Fibroblast of lung (primary cell): ENCODE data around the gene ZNF324. TPM values are rescaled to one million over a fixed set of nuclear protein-coding genes. Genes with fewer than 3 reads are reported as not detected.

Source experiments
- DNase-seq, 2 donors: peaks; one replicate each; pipeline versions ENCODE4 v3.0.0 to v3.0.0-alpha.2; 2010; ENCODE audit warnings: low read depth in 2 of 2
- H2AFZ ChIP-seq: 2 replicates; pipeline ENCODE4 v1.5.1; 2012; ENCODE audit warnings: low read length, control low read depth, inconsistent platforms
- H3K27ac ChIP-seq: 2 replicates; pipeline ENCODE4 v1.5.1; 2011; ENCODE audit warnings: low read length, control low read depth; ENCODE audit not compliant: insufficient read depth
- H3K27me3 ChIP-seq: 2 replicates; pipeline ENCODE4 v1.5.1; 2011; ENCODE audit warnings: mild to moderate bottlenecking, low read length; ENCODE audit not compliant: control insufficient read depth, insufficient read depth
- H3K36me3 ChIP-seq: 2 replicates; pipeline ENCODE4 v1.5.1; 2011; ENCODE audit warnings: low read length; ENCODE audit not compliant: control insufficient read depth, insufficient read depth
- H3K4me1 ChIP-seq: 2 replicates; pipeline ENCODE4 v1.5.1; 2011; ENCODE audit warnings: low read length; ENCODE audit not compliant: control insufficient read depth, insufficient read depth; ENCODE audit errors: extremely low read depth
- H3K4me2 ChIP-seq: 2 replicates; pipeline ENCODE4 v1.5.1; 2011; ENCODE audit warnings: low read length, control low read depth; ENCODE audit not compliant: insufficient read depth; ENCODE audit errors: extremely low read depth
- H3K4me3 ChIP-seq, 4 experiments: fragments of 200-600 bp in 1 of 4; sonication (generic) in 1 of 4; replicated peaks in 1 of 4; 2 replicates each; pipeline ENCODE4 v1.5.1; 2011 to 2016; ENCODE audit warnings: low read length in 4 of 4, low read depth in 3 of 4, mild to moderate bottlenecking in 3 of 4, control low read depth in 2 of 4, inconsistent platforms in 1 of 4, mixed read lengths in 1 of 4; ENCODE audit not compliant: insufficient read depth in 1 of 4; ENCODE audit errors: control extremely low read depth in 1 of 4
- H3K79me2 ChIP-seq: 2 replicates; pipeline ENCODE4 v1.5.1; 2012; ENCODE audit warnings: mild to moderate bottlenecking, low read length, inconsistent platforms; ENCODE audit not compliant: control insufficient read depth, insufficient read depth
- H3K9ac ChIP-seq: 2 replicates; pipeline ENCODE4 v1.5.1; 2011; ENCODE audit warnings: mild to moderate bottlenecking, low read length, control low read depth; ENCODE audit not compliant: insufficient read depth
- H3K9me3 ChIP-seq: 2 replicates; pipeline ENCODE4 v1.5.1; 2012; ENCODE audit warnings: low read depth, low read length; ENCODE audit not compliant: control insufficient read depth, insufficient read depth
- H4K20me1 ChIP-seq: 2 replicates; pipeline ENCODE4 v1.5.1; 2011; ENCODE audit warnings: low read length; ENCODE audit not compliant: control insufficient read depth, insufficient read depth; ENCODE audit errors: extremely low read depth
- EZH2 ChIP-seq: IDR thresholded peaks from 2 replicates; pipeline ENCODE4 v1.5.1; 2012; ENCODE audit warnings: low read length, control low read depth, mild to moderate bottlenecking; ENCODE audit errors: missing control alignments
- polyA plus RNA-seq, 2 donors: library from polyadenylated mRNA; depleted of rRNA in 1 of 2; stranded (reverse) in 1 of 2; unstranded in 1 of 2; fragments of >200 nt; gene quantifications; 2 replicates each; pipeline ENCODE4 v1.2.1, GENCODE V29; 2011 to 2012; ENCODE audit warnings: missing spikeins in 1 of 2
- total RNA-seq: library from RNA; depleted of rRNA; stranded (reverse); fragments of >200 nt; gene quantifications from 2 replicates; pipeline ENCODE4 v1.2.1, GENCODE V29; 2014
- TF ChIP-seq, protein P1 (sequence below), 2 donors: IDR thresholded peaks in 1 of 2; conservative IDR thresholded peaks in 1 of 2; 1 replicate in 1 of 2; 2 replicates in 1 of 2; pipeline ENCODE4 v1.5.1; 2011 to 2012; ENCODE audit warnings: low read length in 2 of 2, control low read depth in 1 of 2, inconsistent platforms in 1 of 2, low read depth in 1 of 2, mild to moderate bottlenecking in 1 of 2

The ZNF324 gene
- total and polyA plus RNA-seq, 2 donors (not counting 1 experiment from before 2014, with no cell fraction given): 4.1 to 14.2 TPM

DNA sequence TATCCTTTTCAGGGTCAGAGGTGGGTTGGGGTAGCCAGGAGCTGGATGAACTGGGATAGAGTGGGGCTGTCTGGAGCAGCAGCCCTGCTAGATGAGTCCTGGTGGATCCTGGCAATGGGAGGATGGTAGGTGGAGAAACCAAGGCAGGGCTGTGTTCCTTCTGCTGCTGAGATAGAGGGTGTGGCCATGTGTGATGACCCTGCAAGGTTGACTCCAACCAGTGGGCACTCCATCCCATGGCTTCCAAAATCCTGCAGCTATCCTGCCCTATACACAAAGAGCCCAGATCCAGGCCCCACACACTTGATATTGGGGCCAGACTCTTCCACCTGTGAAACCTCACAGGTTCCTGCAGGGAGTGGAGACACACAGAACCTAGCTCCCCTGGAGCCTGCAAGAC is 6.9 kb downstream of the ZNF324 start:
- peaks cover 2% of the 10 kb centered on the region for H3K79me2 ChIP-seq
- H3K27ac ChIP-seq: no peak overlapping the region
- H3K27me3 ChIP-seq: no peaks in the 10 kb centered on the region
- DNase-seq: no peak
- no peaks in the 10 kb centered on the region for H4K20me1 ChIP-seq
- H3K4me3 ChIP-seq: no peak overlapping the region
- H3K9me3 ChIP-seq: no peaks in the 10 kb centered on the region
- H3K4me2 ChIP-seq: no peak overlapping the region
- peaks cover 17% of the 10 kb centered on the region for H3K36me3 ChIP-seq
- no peak for TF ChIP-seq EZH2
- TF ChIP-seq, protein P1, sequence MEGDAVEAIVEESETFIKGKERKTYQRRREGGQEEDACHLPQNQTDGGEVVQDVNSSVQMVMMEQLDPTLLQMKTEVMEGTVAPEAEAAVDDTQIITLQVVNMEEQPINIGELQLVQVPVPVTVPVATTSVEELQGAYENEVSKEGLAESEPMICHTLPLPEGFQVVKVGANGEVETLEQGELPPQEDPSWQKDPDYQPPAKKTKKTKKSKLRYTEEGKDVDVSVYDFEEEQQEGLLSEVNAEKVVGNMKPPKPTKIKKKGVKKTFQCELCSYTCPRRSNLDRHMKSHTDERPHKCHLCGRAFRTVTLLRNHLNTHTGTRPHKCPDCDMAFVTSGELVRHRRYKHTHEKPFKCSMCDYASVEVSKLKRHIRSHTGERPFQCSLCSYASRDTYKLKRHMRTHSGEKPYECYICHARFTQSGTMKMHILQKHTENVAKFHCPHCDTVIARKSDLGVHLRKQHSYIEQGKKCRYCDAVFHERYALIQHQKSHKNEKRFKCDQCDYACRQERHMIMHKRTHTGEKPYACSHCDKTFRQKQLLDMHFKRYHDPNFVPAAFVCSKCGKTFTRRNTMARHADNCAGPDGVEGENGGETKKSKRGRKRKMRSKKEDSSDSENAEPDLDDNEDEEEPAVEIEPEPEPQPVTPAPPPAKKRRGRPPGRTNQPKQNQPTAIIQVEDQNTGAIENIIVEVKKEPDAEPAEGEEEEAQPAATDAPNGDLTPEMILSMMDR (conservative IDR thresholded peaks at IDR 0.05 in 1 of 2, IDR thresholded peaks at IDR 0.05 in 1 of 2; ENCODE audit: low read depth in 1 of 2, low read length in 2 of 2): no peak
- peaks cover 18% of the 10 kb centered on the region for H3K4me1 ChIP-seq
- H3K9ac ChIP-seq: no peak overlapping the region
- no peak overlapping the region for H2AFZ ChIP-seq

DNA sequence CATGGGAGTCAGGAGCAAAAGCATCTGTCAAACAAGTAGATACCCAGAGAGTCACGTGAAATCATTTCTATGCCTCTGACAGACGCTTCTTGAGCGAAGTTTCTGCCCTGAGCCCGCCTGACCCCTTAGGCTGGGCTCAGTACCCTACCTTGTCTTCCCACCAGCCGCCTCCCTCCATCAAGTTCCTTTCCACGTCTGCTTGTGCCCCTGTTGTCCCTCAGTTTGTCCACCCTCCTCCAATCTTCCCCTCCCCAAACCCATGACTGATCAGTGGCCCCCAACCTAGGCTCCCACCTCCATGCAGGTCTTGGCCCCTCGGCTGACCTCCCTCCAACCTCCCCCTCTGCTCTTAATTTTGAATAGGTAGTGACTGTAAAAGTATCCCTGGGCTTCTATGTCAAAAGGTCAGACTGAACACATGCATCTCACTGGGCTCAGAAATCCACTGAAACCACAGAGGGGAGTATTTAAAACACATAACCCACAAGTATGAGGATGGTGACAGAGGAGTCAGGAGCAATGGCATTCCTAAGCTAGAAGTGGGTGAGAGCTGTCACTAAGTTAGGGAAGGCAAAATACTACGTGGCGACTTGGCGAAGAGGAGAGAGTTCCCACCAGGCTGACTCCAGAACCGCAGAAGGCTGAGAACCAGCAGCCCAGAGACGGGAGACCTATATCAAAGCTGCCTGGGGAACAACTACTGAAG is 7.6 kb downstream of the ZNF324 start:
- no peaks in the 10 kb centered on the region for H3K27me3 ChIP-seq
- no peaks in the 10 kb centered on the region for H4K20me1 ChIP-seq
- H3K36me3 ChIP-seq: peaks cover 16% of the 10 kb centered on the region
- no peak overlapping the region for H3K9ac ChIP-seq
- H3K27ac ChIP-seq: peak overlapping the region; percentile 98
- H3K79me2 ChIP-seq: no peaks in the 10 kb centered on the region
- H2AFZ ChIP-seq: no peak overlapping the region
- H3K4me1 ChIP-seq: peaks cover 18% of the 10 kb centered on the region
- TF ChIP-seq EZH2: no peak
- TF ChIP-seq, protein P1 (conservative IDR thresholded peaks at IDR 0.05 in 1 of 2, IDR thresholded peaks at IDR 0.05 in 1 of 2; ENCODE audit: low read depth in 1 of 2, low read length in 2 of 2): no peak
- no peak overlapping the region for H3K4me2 ChIP-seq
- H3K4me3 ChIP-seq: no peak overlapping the region
- H3K9me3 ChIP-seq: no peaks in the 10 kb centered on the region
- DNase-seq: peak; percentile 61 to 90

DNA sequence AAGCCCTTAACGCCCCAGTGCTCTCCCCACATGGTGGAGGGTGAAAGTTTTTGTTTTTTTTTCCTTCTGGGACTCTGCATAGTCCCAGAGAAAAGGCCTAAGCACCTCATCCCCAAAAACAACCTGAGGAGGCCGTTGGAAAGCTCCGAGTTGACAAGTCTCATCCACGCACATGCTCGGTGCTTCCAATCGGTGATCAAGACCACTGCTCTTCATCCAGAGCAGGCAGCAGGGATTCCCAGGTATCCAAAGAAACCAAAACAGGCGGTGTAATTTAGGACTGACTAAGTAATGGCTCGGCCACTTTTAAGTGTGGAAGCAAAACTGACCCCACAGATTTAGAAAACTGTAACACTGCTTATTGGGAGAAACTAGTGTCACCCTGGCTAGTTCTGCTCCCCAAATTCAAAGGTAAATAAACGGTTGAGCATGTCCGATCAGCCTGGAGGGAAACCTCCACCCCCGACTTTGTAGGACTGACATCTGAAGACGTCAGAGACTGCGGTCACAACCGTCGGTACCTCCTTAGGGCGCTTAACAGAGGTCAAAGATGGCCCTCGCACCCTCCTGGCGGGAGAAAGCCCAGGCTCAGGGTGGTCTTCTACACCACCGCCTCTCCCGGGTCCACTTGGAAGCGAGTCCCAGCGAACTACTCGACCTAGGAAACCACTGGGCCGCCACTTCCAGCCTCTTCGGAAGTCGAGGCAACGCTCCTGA is 8.3 kb downstream of the ZNF324 start:
- H3K36me3 ChIP-seq: peaks cover 12% of the 10 kb centered on the region
- no peaks in the 10 kb centered on the region for H3K27me3 ChIP-seq
- peak overlapping the region; percentile 61 for H3K4me2 ChIP-seq
- no peaks in the 10 kb centered on the region for H3K79me2 ChIP-seq
- peak overlapping the region; percentile 88 for H3K9ac ChIP-seq
- H3K4me3 ChIP-seq: peak overlapping the region; percentile 59 to 75 (median 68)
- DNase-seq: no peak
- H3K9me3 ChIP-seq: no peaks in the 10 kb centered on the region
- no peaks in the 10 kb centered on the region for H4K20me1 ChIP-seq
- H3K27ac ChIP-seq: peak overlapping the region; percentile 98
- TF ChIP-seq, protein P1 (conservative IDR thresholded peaks at IDR 0.05 in 1 of 2, IDR thresholded peaks at IDR 0.05 in 1 of 2; ENCODE audit: low read depth in 1 of 2, low read length in 2 of 2): no peak
- no peak for TF ChIP-seq EZH2
- H3K4me1 ChIP-seq: peaks cover 18% of the 10 kb centered on the region
- H2AFZ ChIP-seq: peak overlapping the region; percentile 58
